ENCODE data around the gene HMCN2. TPM values are rescaled to one million over a fixed set of nuclear protein-coding genes. Genes with fewer than 3 reads are reported as not detected.

Gene HMCN2
- total RNA-seq, 1 donor from 2014 or later, result 7.8 TPM

- Histone ChIP-seq H3K4me1 (no peaks in the 10 kb centered on the region), H3K4me3 (no peak overlapping the region), H3K9me3 (no peaks in the 10 kb centered on the region), H3K36me3 (no peaks in the 10 kb centered on the region), H3K27ac (no peak overlapping the region), H3K27me3 (no peaks in the 10 kb centered on the region)
- ATAC-seq (no peak), DNase-seq (no peak)
- TF ChIP-seq, protein P1, sequence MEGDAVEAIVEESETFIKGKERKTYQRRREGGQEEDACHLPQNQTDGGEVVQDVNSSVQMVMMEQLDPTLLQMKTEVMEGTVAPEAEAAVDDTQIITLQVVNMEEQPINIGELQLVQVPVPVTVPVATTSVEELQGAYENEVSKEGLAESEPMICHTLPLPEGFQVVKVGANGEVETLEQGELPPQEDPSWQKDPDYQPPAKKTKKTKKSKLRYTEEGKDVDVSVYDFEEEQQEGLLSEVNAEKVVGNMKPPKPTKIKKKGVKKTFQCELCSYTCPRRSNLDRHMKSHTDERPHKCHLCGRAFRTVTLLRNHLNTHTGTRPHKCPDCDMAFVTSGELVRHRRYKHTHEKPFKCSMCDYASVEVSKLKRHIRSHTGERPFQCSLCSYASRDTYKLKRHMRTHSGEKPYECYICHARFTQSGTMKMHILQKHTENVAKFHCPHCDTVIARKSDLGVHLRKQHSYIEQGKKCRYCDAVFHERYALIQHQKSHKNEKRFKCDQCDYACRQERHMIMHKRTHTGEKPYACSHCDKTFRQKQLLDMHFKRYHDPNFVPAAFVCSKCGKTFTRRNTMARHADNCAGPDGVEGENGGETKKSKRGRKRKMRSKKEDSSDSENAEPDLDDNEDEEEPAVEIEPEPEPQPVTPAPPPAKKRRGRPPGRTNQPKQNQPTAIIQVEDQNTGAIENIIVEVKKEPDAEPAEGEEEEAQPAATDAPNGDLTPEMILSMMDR (IDR thresholded peaks at IDR 0.05), result no peak
- intact Hi-C loops (cut with DNase I), result no loop called here
These were observed 212.0 kb downstream of the HMCN2 start for GRCh38 chr9:130477564-130477963.

- ATAC-seq (no peak), DNase-seq (no peak)
- Histone ChIP-seq H3K27ac (no peak overlapping the region), H3K4me3 (no peak overlapping the region), H3K4me1 (no peaks in the 10 kb centered on the region), H3K36me3 (no peaks in the 10 kb centered on the region), H3K27me3 (no peaks in the 10 kb centered on the region), H3K9me3 (no peaks in the 10 kb centered on the region)
- TF ChIP-seq, protein P1 (IDR thresholded peaks at IDR 0.05), result no peak
- intact Hi-C loops (cut with DNase I), result no loop called here
These were observed 212.6 kb downstream of the HMCN2 start for GRCh38 chr9:130478152-130478551.

DNA sequence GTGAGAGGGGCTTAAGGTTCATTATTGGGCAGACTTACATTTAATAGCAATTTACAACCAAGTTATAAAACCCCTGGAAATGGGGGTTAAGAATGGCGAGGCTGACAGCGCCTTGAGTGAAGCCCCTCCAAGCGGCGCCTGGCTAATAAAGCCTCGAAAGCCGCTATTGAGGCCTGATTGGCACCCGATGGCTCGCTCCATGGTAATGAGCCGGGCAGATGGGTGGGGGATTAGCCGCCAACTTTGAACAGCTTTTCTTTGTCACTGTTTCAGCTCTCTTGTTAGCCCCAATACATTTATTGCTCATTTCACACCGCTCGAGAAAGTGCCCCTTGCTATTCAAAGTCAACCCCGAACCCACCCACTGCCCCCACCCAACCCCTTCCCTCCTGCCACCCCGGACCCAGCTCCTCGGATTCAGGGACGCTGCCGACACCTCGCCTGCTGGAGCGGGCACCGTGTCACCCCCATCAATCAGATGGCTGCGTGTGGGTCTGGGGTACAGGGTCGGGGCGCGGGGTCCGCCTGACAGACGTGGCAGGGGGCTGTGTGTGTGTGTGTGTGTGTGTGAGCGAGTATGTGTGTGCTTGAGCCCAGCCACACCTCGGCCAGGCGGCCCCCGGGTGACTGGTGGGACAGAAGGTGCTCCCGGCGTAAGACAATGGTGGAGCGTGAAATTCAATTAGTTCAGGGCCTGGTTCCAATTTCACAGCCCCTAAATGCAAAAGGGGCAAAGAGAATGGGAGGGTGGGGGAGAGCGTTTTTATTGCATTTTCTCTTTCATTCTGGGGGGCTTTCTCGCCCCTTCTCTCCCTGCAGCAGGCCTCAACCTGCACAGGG, 213.4 kb downstream of the HMCN2 start:
- no peaks in the 10 kb centered on the region for H3K27me3 ChIP-seq
- H3K36me3 ChIP-seq, result no peaks in the 10 kb centered on the region
- no peaks in the 10 kb centered on the region for H3K9me3 ChIP-seq
- H3K4me3 ChIP-seq, result no peak overlapping the region
- H3K4me1 ChIP-seq, result no peaks in the 10 kb centered on the region
- ATAC-seq, result no peak
- no peak for DNase-seq
- intact Hi-C loops (cut with DNase I), result no loop called here
- TF ChIP-seq, protein P1 (IDR thresholded peaks at IDR 0.05), result no peak
- no peak overlapping the region for H3K27ac ChIP-seq

- H3K4me3 ChIP-seq, result no peak overlapping the region
- no peaks in the 10 kb centered on the region for H3K27me3 ChIP-seq
- H3K36me3 ChIP-seq, result no peaks in the 10 kb centered on the region
- no peak overlapping the region for H3K27ac ChIP-seq
- H3K9me3 ChIP-seq, result no peaks in the 10 kb centered on the region
- no peak for ATAC-seq
- intact Hi-C loops (cut with DNase I), result no loop called here
- TF ChIP-seq, protein P1 (IDR thresholded peaks at IDR 0.05), result no peak
- no peaks in the 10 kb centered on the region for H3K4me1 ChIP-seq
- no peak for DNase-seq
These were observed 214.0 kb downstream of the HMCN2 start for GRCh38 chr9:130479587-130479986.

- H3K4me3 ChIP-seq, result no peak overlapping the region
- intact Hi-C loops (cut with DNase I), result no loop called here
- ATAC-seq (no peak), DNase-seq (no peak)
- TF ChIP-seq, protein P1 (IDR thresholded peaks at IDR 0.05), result no peak
- no peaks in the 10 kb centered on the region for H3K36me3 ChIP-seq
- no peaks in the 10 kb centered on the region for H3K27me3 ChIP-seq
- H3K27ac ChIP-seq, result no peak overlapping the region
- H3K9me3 ChIP-seq, result no peaks in the 10 kb centered on the region
- H3K4me1 ChIP-seq, result no peaks in the 10 kb centered on the region
These were observed 215.1 kb downstream of the HMCN2 start for GRCh38 chr9:130480673-130481072.
